GM19240 (cell line): Measurements from ENCODE around the gene MFAP5.

Experiments
- DNase-seq: peaks from one replicate; pipeline ENCODE4 v3.0.0; 2011; ENCODE audit warnings: low spot score; ENCODE audit not compliant: insufficient read length

The MFAP5 gene

GRCh38 chr12:8662593-8662992 is at the start of gene MFAP5:
MFAP5 (minus strand) TSS chr12:8662826; CDS start chr12:8662104, 722 bp downstream.
- DNase-seq = no peak

- DNase-seq = no peak
Observed at GRCh38 chr12:8709124-8709830, 46.7 kb upstream of the MFAP5 start.

- DNase-seq = no peak
Observed at GRCh38 chr12:8702159-8702558, 39.5 kb upstream of the MFAP5 start.

- DNase-seq = no peak
Observed at GRCh38 chr12:8701046-8701660, 38.5 kb upstream of the MFAP5 start.

GRCh38 chr12:8699714-8700113 is 37.1 kb upstream of the MFAP5 start:
- DNase-seq = no peak

GRCh38 chr12:8698879-8699278 is 36.3 kb upstream of the MFAP5 start:
- DNase-seq = no peak

GRCh38 chr12:8698132-8698851 is 35.7 kb upstream of the MFAP5 start:
- DNase-seq = no peak

- DNase-seq = peak; percentile 73
Observed at GRCh38 chr12:8697476-8698131, 35.0 kb upstream of the MFAP5 start, which contains the start of gene RIMKLB. RIMKLB (plus strand) TSS chr12:8697991; CDS start chr12:8713867, 15,876 bp downstream.

GRCh38 chr12:8697120-8697475 is 34.5 kb upstream of the MFAP5 start:
- DNase-seq = no peak

- no peak for DNase-seq
Observed at GRCh38 chr12:8696442-8697090, 33.9 kb upstream of the MFAP5 start.

- DNase-seq = no peak
Observed at GRCh38 chr12:8695116-8695515, 32.5 kb upstream of the MFAP5 start.

- no peak for DNase-seq
Observed at GRCh38 chr12:8692573-8692972, 29.9 kb upstream of the MFAP5 start.

GRCh38 chr12:8689681-8690080 is 27.1 kb upstream of the MFAP5 start:
- no peak for DNase-seq

GRCh38 chr12:8687846-8688601 is 25.4 kb upstream of the MFAP5 start:
- DNase-seq = no peak

GRCh38 chr12:8685051-8685450 is 22.4 kb upstream of the MFAP5 start:
- DNase-seq = no peak

GRCh38 chr12:8681129-8681884 is 18.7 kb upstream of the MFAP5 start:
- DNase-seq = no peak

GRCh38 chr12:8680533-8680932 is 17.9 kb upstream of the MFAP5 start:
- no peak for DNase-seq

GRCh38 chr12:8678661-8679111 is 16.1 kb upstream of the MFAP5 start:
- DNase-seq = no peak

GRCh38 chr12:8677362-8677761 is 14.7 kb upstream of the MFAP5 start:
- no peak for DNase-seq

GRCh38 chr12:8676651-8677050 is 14.0 kb upstream of the MFAP5 start:
- DNase-seq = no peak
